Testis (tissue), 2 donors: ENCODE measurements around the gene TAF11L3.
"Not testable (repeated sequence)": the region's sequence is repeated elsewhere in the genome, so short reads cannot be mapped to it uniquely, and the experiment has no call there.

Experiments
- POLR2A ChIP-seq: fragments of 450-650 bp; IDR thresholded peaks from one replicate; pipeline ENCODE4 v1.6.1; 2017; ENCODE audit warnings: antibody characterized with exemption, mild to moderate bottlenecking, moderate library complexity
- TF ChIP-seq, protein P1 (sequence below), 3 experiments: fragments of 450-650 bp in 2 of 3; fragments of 200-600 bp in 1 of 3; sonication (generic) in 1 of 3; IDR thresholded peaks; one replicate each; pipeline ENCODE4 v1.5.1; 2016 to 2019; ENCODE audit warnings: antibody characterized with exemption in 3 of 3, mild to moderate bottlenecking in 2 of 3, moderate library complexity in 1 of 3

DNA sequence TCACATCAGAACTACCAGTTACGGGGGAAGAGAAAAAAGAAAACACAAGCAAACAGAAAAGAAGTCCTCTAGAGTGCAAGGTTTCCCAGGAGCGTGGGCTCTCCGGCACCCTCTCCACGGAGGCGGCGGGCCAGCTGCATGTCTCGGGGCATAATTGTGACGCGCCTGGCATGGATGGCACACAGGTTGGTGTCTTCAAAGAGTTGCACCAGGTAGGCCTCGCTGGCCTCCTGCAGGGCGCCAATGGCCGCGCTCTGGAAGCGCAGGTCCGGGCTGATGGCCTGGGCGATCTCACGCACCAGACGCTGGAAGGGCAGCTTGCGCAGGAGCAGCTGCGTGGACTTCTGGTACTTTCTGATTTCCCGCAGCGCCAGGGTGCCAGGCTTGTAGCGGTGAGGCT is 26.9 kb upstream of the TAF11L3 start:
- not testable (repeated sequence) for TF ChIP-seq POLR2A
- TF ChIP-seq, protein P1, sequence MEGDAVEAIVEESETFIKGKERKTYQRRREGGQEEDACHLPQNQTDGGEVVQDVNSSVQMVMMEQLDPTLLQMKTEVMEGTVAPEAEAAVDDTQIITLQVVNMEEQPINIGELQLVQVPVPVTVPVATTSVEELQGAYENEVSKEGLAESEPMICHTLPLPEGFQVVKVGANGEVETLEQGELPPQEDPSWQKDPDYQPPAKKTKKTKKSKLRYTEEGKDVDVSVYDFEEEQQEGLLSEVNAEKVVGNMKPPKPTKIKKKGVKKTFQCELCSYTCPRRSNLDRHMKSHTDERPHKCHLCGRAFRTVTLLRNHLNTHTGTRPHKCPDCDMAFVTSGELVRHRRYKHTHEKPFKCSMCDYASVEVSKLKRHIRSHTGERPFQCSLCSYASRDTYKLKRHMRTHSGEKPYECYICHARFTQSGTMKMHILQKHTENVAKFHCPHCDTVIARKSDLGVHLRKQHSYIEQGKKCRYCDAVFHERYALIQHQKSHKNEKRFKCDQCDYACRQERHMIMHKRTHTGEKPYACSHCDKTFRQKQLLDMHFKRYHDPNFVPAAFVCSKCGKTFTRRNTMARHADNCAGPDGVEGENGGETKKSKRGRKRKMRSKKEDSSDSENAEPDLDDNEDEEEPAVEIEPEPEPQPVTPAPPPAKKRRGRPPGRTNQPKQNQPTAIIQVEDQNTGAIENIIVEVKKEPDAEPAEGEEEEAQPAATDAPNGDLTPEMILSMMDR (IDR thresholded peaks at IDR 0.05) = not testable (repeated sequence)
